GM12878 (cell line): ENCODE data around the gene EBLN2. TPM values are rescaled to one million over a fixed set of nuclear protein-coding genes. Genes with fewer than 3 reads are reported as not detected.

Source experiments
- ATAC-seq: fragments of 200-7000 bp; cut with Tn5 transposase; 3 replicates; pipeline ENCODE4 v1.9.1; 2020; ENCODE audit warnings: mild to moderate bottlenecking, moderate library complexity
- BruUV-seq: library from RNA; stranded (reverse); fragments of 400-500 nt; replicated peaks from 2 replicates; lab custom pipeline; 2021; lab: Mats Ljungman, UMichigan
- CTCF ChIA-PET: fragments of 300-600 bp; sonication (Branson Sonifier 250); formaldehyde crosslinking; extraction: SDS; loops from one replicate; lab custom pipeline; 2021; ENCODE audit warnings: inconsistent platforms; lab: Yijun Ruan, JAX
- POLR2A ChIA-PET: fragments of 350-600 bp; formaldehyde crosslinking; extraction: SDS; loops from one replicate; lab custom pipeline; 2021; ENCODE audit warnings: inconsistent platforms; lab: Charles Lee
- RAD21 ChIA-PET: fragments of 300-600 bp; sonication (Branson Sonifier 250); formaldehyde crosslinking; loops from one replicate; lab custom pipeline; 2023; ENCODE audit warnings: antibody characterized with exemption; ENCODE audit not compliant: unreplicated experiment; lab: Charles Lee
- SMC1A ChIA-PET: fragments of 300-600 bp; sonication (Branson Sonifier 250); formaldehyde crosslinking; loops from one replicate; lab custom pipeline; 2023; ENCODE audit not compliant: unreplicated experiment, uncharacterized antibody; lab: Charles Lee
- DNase-seq: peaks from one replicate; pipeline ENCODE4 v3.0.0-alpha.2; 2011; ENCODE audit warnings: low read depth, low spot score
- FAIRE-seq: peaks from 3 replicates; lab custom pipeline; 2011; peaks lifted over from hg19 to GRCh38; lab: Jason Lieb, UNC
- H2AFZ ChIP-seq: 2 replicates; pipeline ENCODE4 v1.6.0; 2011; ENCODE audit warnings: low read depth, low read length, control low read depth; ENCODE audit not compliant: control insufficient read depth
- H3K27ac ChIP-seq: 2 replicates; pipeline ENCODE4 v1.5.1; 2011; ENCODE audit warnings: control low read depth; ENCODE audit not compliant: control insufficient read depth, insufficient read depth
- H3K27me3 ChIP-seq, 2 experiments: replicated peaks in 1 of 2; 2 replicates each; pipeline versions ENCODE4 v1.6.0 to v1.6.1; 2011; ENCODE audit warnings: low read length in 1 of 2; ENCODE audit not compliant: control insufficient read depth in 2 of 2, insufficient read depth in 2 of 2
- H3K36me3 ChIP-seq, 2 experiments: 2 replicates each; pipeline ENCODE4 v1.5.1; 2011; ENCODE audit warnings: low read length in 1 of 2; ENCODE audit not compliant: control insufficient read depth in 2 of 2, insufficient read depth in 2 of 2
- H3K4me1 ChIP-seq: 2 replicates; pipeline ENCODE4 v1.6.1; 2011; ENCODE audit warnings: mild to moderate bottlenecking, low read length, moderate library complexity, mixed read lengths; ENCODE audit not compliant: control insufficient read depth, insufficient read depth
- H3K4me2 ChIP-seq: 2 replicates; pipeline ENCODE4 v1.6.0; 2011; ENCODE audit warnings: control low read depth; ENCODE audit not compliant: control insufficient read depth, insufficient read depth
- H3K4me3 ChIP-seq: fragments of 200-600 bp; sonication (generic); 2 replicates; pipeline ENCODE4 v1.5.1; 2016
- H3K79me2 ChIP-seq: 2 replicates; pipeline ENCODE4 v1.6.0; 2011; ENCODE audit warnings: low read length; ENCODE audit not compliant: control insufficient read depth, insufficient read depth
- H3K9ac ChIP-seq: 2 replicates; pipeline ENCODE4 v1.8.0; 2011; ENCODE audit warnings: low read length, control low read depth, mixed read lengths; ENCODE audit not compliant: control insufficient read depth, insufficient read depth
- H3K9me3 ChIP-seq: replicated peaks from 3 replicates; pipeline ENCODE4 v1.5.1; 2011; ENCODE audit warnings: mild to moderate bottlenecking, low read length; ENCODE audit not compliant: control insufficient read depth, insufficient read depth
- H4K20me1 ChIP-seq: 2 replicates; pipeline ENCODE4 v1.6.0; 2011; ENCODE audit not compliant: control insufficient read depth, insufficient read depth
- BHLHE40 ChIP-seq, 2 experiments: fragments of 450-650 bp in 1 of 2; IDR thresholded peaks; 2 replicates each; pipeline ENCODE4 v1.6.1; 2011 to 2017; ENCODE audit warnings: low read depth in 2 of 2, borderline replicate concordance in 1 of 2, improper control_type of control experiment in 1 of 2, low read length in 1 of 2, mild to moderate bottlenecking in 1 of 2
- E2F8 ChIP-seq: fragments of 450-650 bp; IDR thresholded peaks from 2 replicates; pipeline ENCODE4 v1.6.1; 2018; ENCODE audit warnings: mild to moderate bottlenecking, low read depth, moderate library complexity; ENCODE audit not compliant: partially characterized antibody
- IRF5 ChIP-seq: fragments of 450-650 bp; IDR thresholded peaks from 2 replicates; pipeline ENCODE4 v1.6.1; 2017; ENCODE audit warnings: borderline replicate concordance
- PML ChIP-seq: IDR thresholded peaks from 2 replicates; pipeline ENCODE4 v1.6.1; 2012; ENCODE audit warnings: low read length, inconsistent platforms
- POU2F2 ChIP-seq: IDR thresholded peaks from 3 replicates; pipeline ENCODE4 v1.6.1; 2011; ENCODE audit warnings: low read depth, mild to moderate bottlenecking, low read length, borderline replicate concordance
- SIX5 ChIP-seq: IDR thresholded peaks from 2 replicates; pipeline ENCODE4 v1.6.1; 2011; ENCODE audit warnings: mild to moderate bottlenecking, low read depth, low read length, moderate library complexity; ENCODE audit not compliant: severe bottlenecking
- SREBF1 ChIP-seq: IDR thresholded peaks from 2 replicates; pipeline ENCODE4 v1.6.1; 2012; ENCODE audit warnings: mild to moderate bottlenecking, low read length
- STAT3 ChIP-seq: IDR thresholded peaks from 2 replicates; pipeline ENCODE4 v1.6.1; 2011; ENCODE audit warnings: low read depth, low read length, improper control_type of control experiment
- WGBS: methylation state at CpG from one replicate; pipeline ENCODE4 v1.1.6; 2016; ENCODE audit warnings: low lambda C conversion rate; ENCODE audit not compliant: insufficient replicate concordance, insufficient coverage; ENCODE audit errors: missing lambda C conversion rate; 5-methylcytosine and 5-hydroxymethylcytosine counted together
- in situ Hi-C: fragments of 300-500 bp; cut with MboI; formaldehyde crosslinking; loops from 9 replicates; pipeline ENCODE4 v1.14.3; 2018; ENCODE audit warnings: mixed read lengths
- intact Hi-C: fragments of 100-400 bp; cut with micrococcal nuclease; formaldehyde crosslinking; loops from one replicate; pipeline ENCODE4 v1.14.2; 2022; ENCODE audit not compliant: unreplicated experiment
- polyA plus RNA-seq, 11 experiments: library from polyadenylated mRNA; depleted of rRNA in 4 of 11; unstranded in 6 of 11; stranded (reverse) in 5 of 11; fragments of >200 nt; fragmentation: Nextera tagmentation in 4 of 11; fragmentation: Illumina TruSeq in 1 of 11; extraction: Ambion mirVana in 4 of 11; extraction: Trizol in 1 of 11; gene quantifications; 1 replicate in 1 of 11; 2 replicates in 10 of 11; pipeline versions ENCODE4 v1.2.1 to v1.2.3, GENCODE V29; 2011 to 2016; ENCODE audit warnings: inconsistent platforms in 2 of 11, missing spikeins in 2 of 11, low read depth in 1 of 11
- total RNA-seq, 4 experiments: library from RNA; depleted of rRNA in 3 of 4; stranded (reverse); fragments of >200 nt in 3 of 4; fragmentation: Illumina TruSeq in 1 of 4; extraction: Trizol in 1 of 4; gene quantifications; 2 replicates each; pipeline versions ENCODE4 v1.2.1 to v1.2.3, GENCODE V29; 2013 to 2021
- TF ChIP-seq, protein P1 (sequence below): fragments of 450-650 bp; formaldehyde crosslinking; IDR thresholded peaks from 2 replicates; pipeline ENCODE4 v1.5.0; 2022; ENCODE audit warnings: mild to moderate bottlenecking, missing genetic modification characterization
- TF ChIP-seq, protein P2 (sequence below): fragments of 450-650 bp; IDR thresholded peaks from 2 replicates; pipeline ENCODE4 v1.6.1; 2016; ENCODE audit warnings: mild to moderate bottlenecking

EBLN2 gene
- total and polyA plus RNA-seq, 10 of the 15 experiments (the other 5 are each of a cell fraction or from before 2014, with no cell fraction given): 0.84 to 6.8 (median 3.6) TPM

DNA sequence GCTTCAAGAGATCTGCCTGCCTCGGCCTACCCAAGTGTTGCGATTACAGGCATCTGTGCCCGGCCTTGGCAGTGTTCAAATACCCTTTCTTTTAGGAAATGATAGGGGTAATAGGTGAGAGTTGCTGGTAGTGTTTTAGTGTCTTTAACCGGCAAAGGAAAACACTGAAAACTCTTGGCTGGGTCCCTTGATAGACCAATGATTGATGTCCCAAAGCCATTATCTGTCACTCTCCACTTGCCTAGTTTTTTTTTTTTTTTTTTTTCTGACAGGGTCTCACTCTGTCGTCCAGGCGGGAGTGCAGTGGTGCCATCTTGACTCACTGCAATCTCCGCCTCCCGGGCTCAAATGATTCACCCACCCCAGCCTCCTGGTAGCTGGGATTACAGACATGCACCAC, 19.7 kb downstream of the EBLN2 start (continued):
- TF ChIP-seq E2F8 (no peak), PML (no peak), STAT3 (no peak)
- TF ChIP-seq, protein P1, sequence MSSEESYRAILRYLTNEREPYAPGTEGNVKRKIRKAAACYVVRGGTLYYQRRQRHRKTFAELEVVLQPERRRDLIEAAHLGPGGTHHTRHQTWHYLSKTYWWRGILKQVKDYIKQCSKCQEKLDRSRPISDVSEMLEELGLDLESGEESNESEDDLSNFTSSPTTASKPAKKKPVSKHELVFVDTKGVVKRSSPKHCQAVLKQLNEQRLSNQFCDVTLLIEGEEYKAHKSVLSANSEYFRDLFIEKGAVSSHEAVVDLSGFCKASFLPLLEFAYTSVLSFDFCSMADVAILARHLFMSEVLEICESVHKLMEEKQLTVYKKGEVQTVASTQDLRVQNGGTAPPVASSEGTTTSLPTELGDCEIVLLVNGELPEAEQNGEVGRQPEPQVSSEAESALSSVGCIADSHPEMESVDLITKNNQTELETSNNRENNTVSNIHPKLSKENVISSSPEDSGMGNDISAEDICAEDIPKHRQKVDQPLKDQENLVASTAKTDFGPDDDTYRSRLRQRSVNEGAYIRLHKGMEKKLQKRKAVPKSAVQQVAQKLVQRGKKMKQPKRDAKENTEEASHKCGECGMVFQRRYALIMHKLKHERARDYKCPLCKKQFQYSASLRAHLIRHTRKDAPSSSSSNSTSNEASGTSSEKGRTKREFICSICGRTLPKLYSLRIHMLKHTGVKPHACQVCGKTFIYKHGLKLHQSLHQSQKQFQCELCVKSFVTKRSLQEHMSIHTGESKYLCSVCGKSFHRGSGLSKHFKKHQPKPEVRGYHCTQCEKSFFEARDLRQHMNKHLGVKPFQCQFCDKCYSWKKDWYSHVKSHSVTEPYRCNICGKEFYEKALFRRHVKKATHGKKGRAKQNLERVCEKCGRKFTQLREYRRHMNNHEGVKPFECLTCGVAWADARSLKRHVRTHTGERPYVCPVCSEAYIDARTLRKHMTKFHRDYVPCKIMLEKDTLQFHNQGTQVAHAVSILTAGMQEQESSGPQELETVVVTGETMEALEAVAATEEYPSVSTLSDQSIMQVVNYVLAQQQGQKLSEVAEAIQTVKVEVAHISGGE: no peak
- TF ChIP-seq, all 136 proteins: peak for 0

GRCh38 chr3:73084170-73084569, 22.7 kb downstream of the EBLN2 start:
- Histone ChIP-seq H4K20me1 (no peaks in the 10 kb centered on the region), H3K27ac (no peak overlapping the region), H3K27me3 (no peaks in the 10 kb centered on the region), H3K4me3 (no peak overlapping the region), H3K9me3 (no peaks in the 10 kb centered on the region), H3K79me2 (no peaks in the 10 kb centered on the region), H3K9ac (no peak overlapping the region), H3K4me2 (no peak overlapping the region), H3K4me1 (0 out of 2 replicates have a peak, but pooled peaks cover 3% of the 10 kb centered on the region), H3K36me3 (no peaks in the 10 kb centered on the region), H2AFZ (no peak overlapping the region)
- DNase-seq (no peak), FAIRE-seq (no peak), ATAC-seq (no peak)
- POLR2A ChIA-PET: no interaction called here
- intact Hi-C loops: loop anchor here (2.0 kb wide), 1 partner anchor 417 kb away; no protein-coding TSS in a partner anchor
- in situ Hi-C loops: loop anchor here (5.0 to 10.0 kb wide), 4 partner anchors 147 to 1349 kb away; no protein-coding TSS in a partner anchor
- CTCF ChIA-PET: interaction anchor here (0.6 to 6.1 kb wide), 5 partner anchors 21 to 497 kb away, joined by 3 to 54 read pairs (median 4); no protein-coding TSS in a partner anchor
- RAD21 ChIA-PET: interaction anchor here (1.6 kb wide), 1 partner anchor 11 kb away, joined by 3 read pairs; no protein-coding TSS in a partner anchor
- TF ChIP-seq SREBF1 (no peak), BHLHE40 (IDR thresholded peaks at IDR 0.05; ENCODE audit: borderline replicate concordance in 1 of 2, low read depth in 2 of 2, low read length in 1 of 2) (no peak), IRF5 (no peak), STAT3 (no peak), POU2F2 (no peak), SIX5 (no peak)
- TF ChIP-seq, protein P2, sequence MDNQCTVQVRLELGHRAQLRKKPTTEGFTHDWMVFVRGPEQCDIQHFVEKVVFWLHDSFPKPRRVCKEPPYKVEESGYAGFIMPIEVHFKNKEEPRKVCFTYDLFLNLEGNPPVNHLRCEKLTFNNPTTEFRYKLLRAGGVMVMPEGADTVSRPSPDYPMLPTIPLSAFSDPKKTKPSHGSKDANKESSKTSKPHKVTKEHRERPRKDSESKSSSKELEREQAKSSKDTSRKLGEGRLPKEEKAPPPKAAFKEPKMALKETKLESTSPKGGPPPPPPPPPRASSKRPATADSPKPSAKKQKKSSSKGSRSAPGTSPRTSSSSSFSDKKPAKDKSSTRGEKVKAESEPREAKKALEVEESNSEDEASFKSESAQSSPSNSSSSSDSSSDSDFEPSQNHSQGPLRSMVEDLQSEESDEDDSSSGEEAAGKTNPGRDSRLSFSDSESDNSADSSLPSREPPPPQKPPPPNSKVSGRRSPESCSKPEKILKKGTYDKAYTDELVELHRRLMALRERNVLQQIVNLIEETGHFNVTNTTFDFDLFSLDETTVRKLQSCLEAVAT: no peak
- no TSS peak for BruUV-seq
- SMC1A ChIA-PET: interaction anchor here (0.9 to 2.5 kb wide), 2 partner anchors 144 to 233 kb away, joined by 3 to 13 read pairs; no protein-coding TSS in a partner anchor
- 62% methylated on average over 2 of the region's 2 CpGs for WGBS
